Mucosa of rectum (tissue), 2 donors: ENCODE data around the gene NMT2.
A peak's percentile ranks its signal among the peaks of the same experiment; 100 is the strongest.

Source experiments
- H3K27ac ChIP-seq, 2 donors: one replicate each; pipeline ENCODE4 v1.7.0; 2013; ENCODE audit warnings: inconsistent platforms in 2 of 2, low read depth in 2 of 2, low read length in 2 of 2
- H3K27me3 ChIP-seq, 2 donors: one replicate each; pipeline ENCODE4 v1.7.0; 2013; ENCODE audit warnings: low read length in 2 of 2; ENCODE audit not compliant: control insufficient read depth in 2 of 2, insufficient read depth in 2 of 2
- H3K36me3 ChIP-seq, 2 donors: one replicate each; pipeline ENCODE4 v1.7.0; 2013; ENCODE audit warnings: low read length in 2 of 2; ENCODE audit not compliant: control insufficient read depth in 2 of 2, insufficient read depth in 2 of 2
- H3K4me1 ChIP-seq, 2 donors: one replicate each; pipeline ENCODE4 v1.7.0; 2013; ENCODE audit warnings: low read length in 2 of 2, mild to moderate bottlenecking in 1 of 2; ENCODE audit not compliant: control insufficient read depth in 2 of 2, insufficient read depth in 2 of 2
- H3K4me3 ChIP-seq, 2 donors: one replicate each; pipeline ENCODE4 v1.7.0; 2013; ENCODE audit warnings: low read length in 2 of 2
- H3K9ac ChIP-seq, 2 donors: one replicate each; pipeline ENCODE4 v1.7.0; 2013; ENCODE audit warnings: low read length in 2 of 2, low read depth in 1 of 2, mild to moderate bottlenecking in 1 of 2
- H3K9me3 ChIP-seq, 2 donors: one replicate each; pipeline ENCODE4 v1.7.0; 2013; ENCODE audit warnings: low read length in 2 of 2; ENCODE audit not compliant: control insufficient read depth in 2 of 2
- donor health status: healthy.
- donor health status: Normal muscosa, but diverticular disease.

Gene NMT2

GRCh38 chr10:15182540-15183207 is 14.2 kb upstream of the NMT2 start:
- H3K36me3 ChIP-seq, result no peaks in the 10 kb centered on the region
- H3K4me1 ChIP-seq, result no peaks in the 10 kb centered on the region
- H3K9me3 ChIP-seq, result no peaks in the 10 kb centered on the region
- H3K27me3 ChIP-seq, result no peaks in the 10 kb centered on the region
- no peak overlapping the region for H3K4me3 ChIP-seq
- H3K27ac ChIP-seq, result no peak overlapping the region
- H3K9ac ChIP-seq, result no peak overlapping the region

- Histone ChIP-seq H3K4me3 (no peak overlapping the region), H3K36me3 (no peaks in the 10 kb centered on the region), H3K27me3 (no peaks in the 10 kb centered on the region), H3K9ac (no peak overlapping the region), H3K27ac (no peak overlapping the region), H3K4me1 (no peaks in the 10 kb centered on the region), H3K9me3 (no peaks in the 10 kb centered on the region)
These were observed 13.2 kb upstream of the NMT2 start for GRCh38 chr10:15181576-15182156.

- H3K27me3 ChIP-seq, result no peaks in the 10 kb centered on the region
- no peaks in the 10 kb centered on the region for H3K36me3 ChIP-seq
- no peak overlapping the region for H3K27ac ChIP-seq
- H3K4me3 ChIP-seq, result no peak overlapping the region
- no peaks in the 10 kb centered on the region for H3K4me1 ChIP-seq
- H3K9me3 ChIP-seq, result no peaks in the 10 kb centered on the region
- no peak overlapping the region for H3K9ac ChIP-seq
These were observed 12.2 kb upstream of the NMT2 start for GRCh38 chr10:15180736-15181135.

GRCh38 chr10:15176269-15176668 is 7.8 kb upstream of the NMT2 start:
- no peaks in the 10 kb centered on the region for H3K9me3 ChIP-seq
- no peak overlapping the region for H3K9ac ChIP-seq
- H3K36me3 ChIP-seq, result no peaks in the 10 kb centered on the region
- H3K27ac ChIP-seq, result no peak overlapping the region
- no peaks in the 10 kb centered on the region for H3K27me3 ChIP-seq
- no peak overlapping the region for H3K4me3 ChIP-seq
- H3K4me1 ChIP-seq, result no peaks in the 10 kb centered on the region

GRCh38 chr10:15175587-15175986 is 7.1 kb upstream of the NMT2 start:
- H3K27me3 ChIP-seq, result no peaks in the 10 kb centered on the region
- no peaks in the 10 kb centered on the region for H3K36me3 ChIP-seq
- H3K4me3 ChIP-seq, result no peak overlapping the region
- H3K9me3 ChIP-seq, result no peaks in the 10 kb centered on the region
- no peak overlapping the region for H3K9ac ChIP-seq
- H3K27ac ChIP-seq, result no peak overlapping the region
- no peaks in the 10 kb centered on the region for H3K4me1 ChIP-seq

- H3K27me3 ChIP-seq, result no peaks in the 10 kb centered on the region
- H3K4me3 ChIP-seq, result no peak overlapping the region
- H3K9ac ChIP-seq, result no peak overlapping the region
- H3K27ac ChIP-seq, result no peak overlapping the region
- H3K9me3 ChIP-seq, result no peaks in the 10 kb centered on the region
- H3K4me1 ChIP-seq, result peaks cover 10 to 12% of the 10 kb centered on the region in 2 donors
- no peaks in the 10 kb centered on the region for H3K36me3 ChIP-seq
These were observed 3.9 kb upstream of the NMT2 start for GRCh38 chr10:15172306-15172840.

GRCh38 chr10:15169555-15170401 is 1.3 kb upstream of the NMT2 start:
- Histone ChIP-seq H3K4me1 (peaks cover 12 to 21% of the 10 kb centered on the region in 2 donors), H3K27ac (peak overlapping the region in 1 of 2 donors; percentile 65), H3K4me3 (peak overlapping the region; percentile 54), H3K36me3 (no peaks in the 10 kb centered on the region), H3K9me3 (no peaks in the 10 kb centered on the region), H3K9ac (peak overlapping the region; percentile 48 to 52), H3K27me3 (no peaks in the 10 kb centered on the region)

- peaks cover 12 to 21% of the 10 kb centered on the region in 2 donors for H3K4me1 ChIP-seq
- no peaks in the 10 kb centered on the region for H3K9me3 ChIP-seq
- H3K9ac ChIP-seq, result peak overlapping the region; percentile 48 to 52
- H3K36me3 ChIP-seq, result no peaks in the 10 kb centered on the region
- peak overlapping the region; percentile 47 to 65 for H3K27ac ChIP-seq
- no peaks in the 10 kb centered on the region for H3K27me3 ChIP-seq
- H3K4me3 ChIP-seq, result peak overlapping the region; percentile 54
These were observed 477 bp upstream of the NMT2 start for GRCh38 chr10:15168786-15169554.

GRCh38 chr10:15167411-15168290 is 842 bp downstream of the NMT2 start:
- Histone ChIP-seq H3K9me3 (no peaks in the 10 kb centered on the region), H3K36me3 (no peaks in the 10 kb centered on the region), H3K4me1 (peaks cover 12 to 21% of the 10 kb centered on the region in 2 donors), H3K9ac (peak overlapping the region; percentile 66 to 95), H3K4me3 (peak overlapping the region; percentile 89 to 95), H3K27ac (peak overlapping the region; percentile 87 to 92), H3K27me3 (no peaks in the 10 kb centered on the region)
